Urinary bladder (tissue), 4 donors: ENCODE data around the gene PRR7. TPM values are rescaled to one million over a fixed set of nuclear protein-coding genes. Genes with fewer than 3 reads are reported as not detected.
"Not testable (repeated sequence)": the region's sequence is repeated elsewhere in the genome, so short reads cannot be mapped to it uniquely, and the experiment has no call there.

ENCODE experiments used
- DNase-seq: peaks from one replicate; pipeline ENCODE4 v3.0.0-alpha.2; 2015; ENCODE audit errors: extremely low spot score
- H3K27ac ChIP-seq: one replicate; pipeline ENCODE4 v1.5.1; 2013; ENCODE audit warnings: low read depth, mild to moderate bottlenecking, moderate library complexity
- H3K36me3 ChIP-seq: one replicate; pipeline ENCODE4 v1.6.1; 2013; ENCODE audit warnings: mild to moderate bottlenecking, moderate library complexity; ENCODE audit not compliant: insufficient read depth
- H3K4me1 ChIP-seq: one replicate; pipeline ENCODE4 v1.6.1; 2013; ENCODE audit warnings: mild to moderate bottlenecking, moderate library complexity; ENCODE audit not compliant: insufficient read depth
- H3K4me3 ChIP-seq: one replicate; pipeline ENCODE4 v1.5.1; 2013; ENCODE audit warnings: low read depth, low read length
- WGBS: extraction: QIAGEN DNeasy Blood & Tissue Kit; methylation state at CpG from one replicate; pipeline ENCODE4 v1.1.7; 2013; 5-methylcytosine and 5-hydroxymethylcytosine counted together
- polyA plus RNA-seq: library from polyadenylated mRNA; stranded (reverse); fragments of 200-250 nt; gene quantifications from one replicate; pipeline ENCODE4 v1.2.3, GENCODE V29; 2013
- total RNA-seq: library from RNA; depleted of rRNA; stranded (reverse); fragments of >200 nt; gene quantifications from one replicate; pipeline ENCODE4 v1.2.3, GENCODE V29; 2014
- donor health status: healthy with polysubstance abuse.
- donor health status: healthy.

Gene PRR7
- total and polyA plus RNA-seq, 2 donors = 0.58 to 2.4 TPM

DNA sequence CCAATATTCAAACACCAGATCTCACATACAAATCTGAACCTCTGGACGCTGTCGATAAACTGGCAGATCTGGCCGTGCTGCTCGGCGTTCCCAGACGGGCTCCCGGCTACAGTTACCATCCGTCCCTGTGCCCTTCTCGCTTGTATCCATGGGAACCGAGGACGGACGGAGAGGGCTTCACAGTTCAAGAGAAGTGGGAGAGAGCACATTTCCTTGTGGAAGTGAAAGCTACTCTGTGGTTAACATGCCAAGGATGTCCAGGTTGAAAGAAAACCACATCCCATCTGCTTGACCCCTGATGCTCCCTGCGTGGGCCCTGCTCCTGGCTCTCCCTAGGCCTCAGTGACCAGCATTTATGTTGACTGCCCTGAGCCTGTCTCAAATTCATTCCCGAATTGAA, 33.2 kb downstream of the PRR7 start:
- no peak for DNase-seq
- H3K4me1 ChIP-seq = no peaks in the 10 kb centered on the region
- no peaks in the 10 kb centered on the region for H3K36me3 ChIP-seq
- H3K4me3 ChIP-seq = no peak overlapping the region
- 27% methylated on average over 14 of the region's 14 CpGs for WGBS
- H3K27ac ChIP-seq = peak overlapping the region; percentile 66

DNA sequence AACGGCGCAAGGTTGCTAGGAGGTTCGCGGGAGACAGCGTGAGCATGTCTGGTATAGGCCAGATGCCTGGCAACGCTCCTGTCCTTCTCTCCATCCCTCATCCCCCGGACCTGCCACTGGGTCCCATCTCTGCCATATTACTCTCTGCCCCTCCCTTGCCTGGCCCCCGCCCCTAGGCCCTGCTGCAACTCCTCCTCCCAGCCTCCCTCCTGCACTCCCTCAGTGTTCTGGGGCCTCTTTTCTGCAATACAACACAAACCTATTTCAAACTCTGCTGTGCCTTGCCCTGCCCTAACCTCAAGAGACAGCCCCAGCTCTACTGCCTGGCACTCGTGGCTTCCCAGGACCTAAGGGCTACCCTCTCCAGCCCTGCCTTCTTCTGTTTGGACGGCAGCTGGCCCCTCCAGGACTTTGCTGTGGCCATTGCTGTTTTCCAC, 35.8 kb downstream of the PRR7 start:
- Histone ChIP-seq H3K4me1 (no peaks in the 10 kb centered on the region), H3K36me3 (no peaks in the 10 kb centered on the region), H3K4me3 (no peak overlapping the region), H3K27ac (no peak overlapping the region)
- no peak for DNase-seq
- 73% methylated on average over 10 of the region's 10 CpGs for WGBS

DNA sequence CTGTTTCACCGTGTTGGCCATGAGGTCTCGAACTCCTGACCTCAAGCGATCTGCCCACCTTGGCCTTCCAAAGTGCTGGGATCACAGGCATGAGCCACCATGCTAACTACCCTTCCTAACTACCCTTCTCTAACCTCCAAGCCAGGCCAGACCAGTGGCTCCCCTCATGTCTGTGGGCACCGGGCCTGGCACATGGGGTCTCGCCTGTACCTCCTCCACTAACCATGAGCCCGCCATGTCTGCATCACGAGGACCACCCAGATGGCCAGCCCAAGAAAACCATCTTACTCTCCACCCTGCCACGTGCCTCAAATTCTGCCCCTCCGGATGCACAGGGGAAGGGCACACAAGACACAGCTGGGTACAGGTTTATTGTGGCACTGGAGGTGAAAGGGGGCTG, 36.4 kb downstream of the PRR7 start:
- no peak for DNase-seq
- Histone ChIP-seq H3K4me3 (no peak overlapping the region), H3K27ac (no peak overlapping the region), H3K36me3 (no peaks in the 10 kb centered on the region), H3K4me1 (no peaks in the 10 kb centered on the region)
- 86% methylated on average over 9 of the region's 9 CpGs for WGBS

- DNase-seq = no peak
- Histone ChIP-seq H3K4me1 (no peaks in the 10 kb centered on the region), H3K4me3 (no peak overlapping the region), H3K36me3 (no peaks in the 10 kb centered on the region), H3K27ac (no peak overlapping the region)
- WGBS = 69% methylated on average over 22 of the region's 22 CpGs
These were observed 37.6 kb downstream of the PRR7 start for GRCh38 chr5:177483994-177484901.

DNA sequence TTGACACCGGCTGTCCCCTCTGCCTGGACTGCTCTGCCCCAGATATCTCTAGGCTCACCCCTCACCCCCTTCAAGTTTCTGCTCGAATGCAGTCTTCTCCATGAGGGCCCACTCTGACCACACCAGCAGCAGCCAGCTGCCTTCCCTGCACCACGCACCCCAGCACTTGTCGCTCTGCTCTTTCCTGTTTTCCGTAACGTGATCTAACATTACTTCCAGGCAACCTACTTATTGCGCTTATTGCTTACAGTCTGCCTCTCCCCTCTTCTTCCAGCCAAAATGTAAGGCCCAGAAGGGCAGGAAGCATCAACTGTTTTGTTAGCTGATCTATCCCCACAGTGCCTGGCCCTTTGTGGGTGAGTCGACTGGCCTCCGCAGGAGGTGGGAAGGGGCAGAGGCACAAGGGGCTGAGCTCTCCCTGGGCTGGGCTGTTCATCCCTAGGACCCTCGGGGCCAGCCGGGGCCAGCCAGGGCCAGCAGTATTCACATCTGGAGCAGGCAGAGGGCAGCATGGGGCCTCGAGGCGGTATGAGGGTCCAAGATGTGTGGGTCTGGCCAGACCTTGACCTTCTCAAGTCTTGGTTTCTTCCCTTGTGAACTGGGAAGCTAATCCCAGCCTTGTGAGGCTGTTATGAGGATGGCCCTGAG, 38.4 kb downstream of the PRR7 start:
- Histone ChIP-seq H3K27ac (no peak overlapping the region), H3K36me3 (no peaks in the 10 kb centered on the region), H3K4me1 (no peaks in the 10 kb centered on the region), H3K4me3 (no peak overlapping the region)
- 63% methylated on average over 13 of the region's 13 CpGs for WGBS
- no peak for DNase-seq

DNA sequence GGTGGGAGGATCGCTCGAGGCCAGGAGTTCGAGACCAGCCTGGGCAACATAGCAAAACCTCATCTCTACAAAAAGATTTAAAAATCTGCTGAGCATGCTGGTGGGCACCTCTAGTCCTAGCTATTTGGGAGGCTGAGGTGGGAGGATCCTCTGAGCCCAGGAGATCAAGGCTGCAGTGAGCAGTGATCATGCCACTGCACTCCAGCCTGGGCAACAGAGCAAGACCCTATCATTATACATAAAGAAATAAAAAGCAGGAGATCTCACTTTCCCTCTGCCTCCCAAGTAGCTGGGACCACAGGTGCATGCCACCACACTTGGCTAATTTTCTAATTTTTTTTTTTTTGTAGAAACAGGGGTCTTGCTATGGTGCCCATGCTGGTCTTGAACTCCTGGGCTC, 39.1 kb downstream of the PRR7 start:
- not testable (repeated sequence) for H3K27ac ChIP-seq, H3K36me3 ChIP-seq, DNase-seq, H3K4me1 ChIP-seq, H3K4me3 ChIP-seq
- 85% methylated on average over 3 of the region's 3 CpGs for WGBS

GRCh38 chr5:177486256-177486655, 39.6 kb downstream of the PRR7 start:
- H3K4me1 ChIP-seq = no peaks in the 10 kb centered on the region
- no peak overlapping the region for H3K27ac ChIP-seq
- no peaks in the 10 kb centered on the region for H3K36me3 ChIP-seq
- H3K4me3 ChIP-seq = no peak overlapping the region
- DNase-seq = no peak
- WGBS = 91% methylated on average over 3 of the region's 3 CpGs

DNA sequence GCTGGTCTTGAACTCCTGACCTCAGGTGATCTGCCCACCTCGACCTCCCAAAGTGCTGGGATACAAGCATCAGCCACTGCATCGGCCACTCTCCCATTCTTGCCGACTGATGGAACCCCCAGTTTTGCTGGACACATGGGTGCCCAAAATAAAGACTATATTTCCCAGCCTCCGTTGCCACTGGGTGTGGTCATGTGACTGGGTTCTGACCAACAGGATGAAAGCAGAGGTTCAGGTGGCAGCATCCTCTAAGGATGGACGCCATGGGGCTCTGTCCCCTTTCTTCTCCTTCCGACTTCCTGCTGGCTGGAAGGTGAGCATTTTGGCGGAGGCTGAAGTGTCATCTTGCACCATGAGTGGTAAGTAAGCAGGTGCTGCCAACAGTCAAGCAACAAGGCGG, 40.5 kb downstream of the PRR7 start:
- H3K4me1 ChIP-seq = no peaks in the 10 kb centered on the region

DNA sequence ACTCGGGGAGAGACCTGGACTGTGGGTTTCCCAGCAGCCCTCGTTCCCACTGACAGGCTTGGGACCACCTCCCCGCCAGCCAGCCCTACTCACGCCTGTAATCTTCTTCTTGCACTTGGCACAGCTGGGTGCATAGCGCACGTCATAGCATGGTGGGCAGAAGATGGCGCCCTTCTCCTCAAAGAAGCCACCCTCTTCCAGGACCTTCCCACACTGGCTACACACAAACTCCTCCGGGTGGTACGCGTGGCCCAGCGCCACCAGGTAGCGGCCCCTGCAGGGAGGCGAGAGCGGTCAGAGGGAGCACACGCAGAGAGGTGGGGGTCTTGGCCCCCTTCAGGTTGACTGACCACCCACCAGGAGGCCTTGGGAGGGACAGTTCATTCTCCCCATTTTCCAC, 41.4 kb downstream of the PRR7 start:
- H3K4me3 ChIP-seq = no peak overlapping the region
- 80% methylated on average over 15 of the region's 15 CpGs for WGBS
- DNase-seq = no peak
- H3K4me1 ChIP-seq = no peaks in the 10 kb centered on the region
- H3K27ac ChIP-seq = no peak overlapping the region
- no peaks in the 10 kb centered on the region for H3K36me3 ChIP-seq

More for the DNA sequence above, 40.5 kb downstream of the PRR7 start:
- DNase-seq = no peak
- H3K4me3 ChIP-seq = no peak overlapping the region
- 86% methylated on average over 8 of the region's 8 CpGs for WGBS
- H3K27ac ChIP-seq = no peak overlapping the region
- no peaks in the 10 kb centered on the region for H3K36me3 ChIP-seq

- H3K4me1 ChIP-seq = no peaks in the 10 kb centered on the region
- 59% methylated on average over 26 of the region's 26 CpGs for WGBS
- no peak overlapping the region for H3K4me3 ChIP-seq
- DNase-seq = no peak
- no peak overlapping the region for H3K27ac ChIP-seq
- no peaks in the 10 kb centered on the region for H3K36me3 ChIP-seq
These were observed 42.6 kb downstream of the PRR7 start for GRCh38 chr5:177489119-177489716.

DNA sequence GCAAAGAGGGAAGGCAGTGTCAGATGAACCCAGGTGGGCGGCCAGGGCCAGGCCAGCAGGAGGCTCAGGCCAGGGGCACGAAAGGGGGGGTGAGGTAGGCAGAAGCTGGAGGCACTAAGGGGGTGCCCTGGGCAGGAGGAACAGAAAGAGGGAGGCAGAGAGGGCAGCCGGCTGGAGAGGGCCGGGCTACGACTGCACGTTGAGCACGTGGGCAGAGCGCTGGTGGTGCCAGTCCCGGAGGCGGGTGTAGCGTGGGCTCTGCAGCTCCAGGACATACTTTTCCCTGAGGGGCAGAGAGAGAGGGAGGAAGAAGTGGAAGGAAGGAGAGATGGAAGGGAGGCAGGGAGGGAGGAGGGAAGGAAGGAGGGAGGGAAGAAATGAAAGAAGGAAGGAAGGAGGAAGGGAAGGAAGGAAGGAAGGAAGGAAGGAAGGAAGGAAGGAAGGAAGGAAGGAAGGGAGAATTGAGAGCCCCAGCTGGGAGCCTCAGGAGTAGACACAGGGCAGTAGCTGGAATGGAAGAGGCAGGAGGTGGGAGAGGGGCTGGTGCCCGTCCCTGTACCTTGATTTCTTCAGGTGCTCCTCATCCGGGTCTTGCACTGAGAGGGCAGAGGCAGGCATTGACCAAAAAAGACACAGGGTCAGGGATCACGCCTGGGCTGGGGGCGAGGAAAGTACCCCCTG, 43.8 kb downstream of the PRR7 start:
- no peaks in the 10 kb centered on the region for H3K4me1 ChIP-seq
- H3K4me3 ChIP-seq = no peak overlapping the region

GRCh38 chr5:177490992-177491391, 44.4 kb downstream of the PRR7 start:
- 73% methylated on average over 16 of the region's 16 CpGs for WGBS
- H3K27ac ChIP-seq = no peak overlapping the region

More for the DNA sequence above, 43.8 kb downstream of the PRR7 start:
- Histone ChIP-seq H3K27ac (no peak overlapping the region), H3K36me3 (no peaks in the 10 kb centered on the region)
- 65% methylated on average over 15 of the region's 15 CpGs for WGBS
- DNase-seq = no peak

GRCh38 chr5:177491429-177491945, 44.9 kb downstream of the PRR7 start:
- H3K4me3 ChIP-seq = no peak overlapping the region
- DNase-seq = no peak
- no peaks in the 10 kb centered on the region for H3K36me3 ChIP-seq
- WGBS = 48% methylated on average over 43 of the region's 43 CpGs
- no peak overlapping the region for H3K27ac ChIP-seq
- H3K4me1 ChIP-seq = no peaks in the 10 kb centered on the region

More at GRCh38 chr5:177490992-177491391, 44.4 kb downstream of the PRR7 start:
- H3K4me1 ChIP-seq = no peaks in the 10 kb centered on the region
- no peaks in the 10 kb centered on the region for H3K36me3 ChIP-seq
- no peak for DNase-seq
- no peak overlapping the region for H3K4me3 ChIP-seq
